Osteocyte (in vitro differentiated cells): ENCODE results near the gene FAAP20. TPM values are rescaled to one million over a fixed set of nuclear protein-coding genes. Genes with fewer than 3 reads are reported as not detected.

Experiments
- DNase-seq: peaks from one replicate; pipeline ENCODE4 v3.0.0; 2021; ENCODE audit warnings: mixed read lengths; ENCODE audit not compliant: unreplicated experiment; ENCODE audit errors: extremely low spot score
- H3K27ac Mint-ChIP-seq: one replicate; pipeline ENCODE4 v1.8.0; 2021; ENCODE audit warnings: mild to moderate bottlenecking, mixed read lengths; ENCODE audit not compliant: unreplicated experiment
- H3K27me3 Mint-ChIP-seq: one replicate; pipeline ENCODE4 v1.8.0; 2021; ENCODE audit warnings: mixed read lengths; ENCODE audit not compliant: unreplicated experiment
- H3K36me3 Mint-ChIP-seq: one replicate; pipeline ENCODE4 v1.8.0; 2021; ENCODE audit warnings: mixed read lengths; ENCODE audit not compliant: unreplicated experiment
- H3K4me1 Mint-ChIP-seq: one replicate; pipeline ENCODE4 v1.8.0; 2021; ENCODE audit warnings: mixed read lengths; ENCODE audit not compliant: unreplicated experiment
- H3K4me3 Mint-ChIP-seq: one replicate; pipeline ENCODE4 v1.8.0; 2021; ENCODE audit warnings: mild to moderate bottlenecking, moderate library complexity, mixed read lengths; ENCODE audit not compliant: unreplicated experiment
- H3K9me3 Mint-ChIP-seq: one replicate; pipeline ENCODE4 v1.8.0; 2021; ENCODE audit warnings: mixed read lengths; ENCODE audit not compliant: unreplicated experiment
- total RNA-seq: library from RNA; stranded (reverse); gene quantifications from 2 replicates; pipeline ENCODE4 v1.2.1, GENCODE V29; 2021
- TF ChIP-seq, protein P1 (sequence below): fragments of 200-600 bp; sonication (generic); IDR thresholded peaks from 2 replicates; pipeline ENCODE4 v1.5.0; 2021; ENCODE audit warnings: antibody characterized with exemption, mild to moderate bottlenecking, moderate library complexity

The FAAP20 gene
- total RNA-seq, 1 donor from 2014 or later, result 90.4 TPM

DNA sequence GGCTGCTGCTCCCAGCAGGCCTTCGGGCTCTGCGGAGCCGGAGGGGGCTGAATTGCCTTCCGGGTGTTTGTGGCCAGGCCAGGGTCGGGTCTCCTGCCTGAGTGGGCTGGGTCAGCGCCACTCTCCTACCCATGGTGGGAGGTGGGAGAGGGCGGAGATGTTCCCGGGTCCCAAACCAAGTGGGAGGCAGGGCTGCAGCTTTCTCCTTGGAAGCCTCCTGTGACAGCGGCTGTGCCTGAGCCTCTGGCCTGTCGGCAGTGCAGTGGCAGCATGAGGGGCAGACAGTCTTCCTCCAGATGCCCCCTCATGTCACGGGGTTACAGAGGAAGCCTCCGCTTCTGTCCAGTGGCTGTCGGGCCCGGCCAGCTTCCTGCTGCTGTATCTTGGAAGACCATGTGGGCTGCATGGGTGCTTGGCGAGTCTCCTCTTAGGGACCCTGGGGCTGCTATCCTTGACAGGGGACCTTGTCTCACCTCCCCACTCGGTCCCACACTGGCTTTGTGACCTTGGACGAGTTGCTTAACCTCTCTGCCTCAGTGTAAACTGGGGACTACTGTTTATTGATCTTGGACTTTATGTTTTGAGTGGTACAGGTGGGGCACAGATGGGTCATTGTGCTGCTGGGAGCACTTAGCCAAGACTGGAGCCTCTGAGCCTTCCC lies 37.8 kb upstream of the FAAP20 start:
- Mint-ChIP-seq H3K27me3 (no peaks in the 10 kb centered on the region), H3K27ac (peak overlapping the region; percentile 96), H3K4me3 (peak overlapping the region; percentile 96), H3K36me3 (peaks cover 14% of the 10 kb centered on the region), H3K4me1 (peaks cover 67% of the 10 kb centered on the region), H3K9me3 (no peaks in the 10 kb centered on the region)
- DNase-seq, result no peak
- TF ChIP-seq, protein P1, sequence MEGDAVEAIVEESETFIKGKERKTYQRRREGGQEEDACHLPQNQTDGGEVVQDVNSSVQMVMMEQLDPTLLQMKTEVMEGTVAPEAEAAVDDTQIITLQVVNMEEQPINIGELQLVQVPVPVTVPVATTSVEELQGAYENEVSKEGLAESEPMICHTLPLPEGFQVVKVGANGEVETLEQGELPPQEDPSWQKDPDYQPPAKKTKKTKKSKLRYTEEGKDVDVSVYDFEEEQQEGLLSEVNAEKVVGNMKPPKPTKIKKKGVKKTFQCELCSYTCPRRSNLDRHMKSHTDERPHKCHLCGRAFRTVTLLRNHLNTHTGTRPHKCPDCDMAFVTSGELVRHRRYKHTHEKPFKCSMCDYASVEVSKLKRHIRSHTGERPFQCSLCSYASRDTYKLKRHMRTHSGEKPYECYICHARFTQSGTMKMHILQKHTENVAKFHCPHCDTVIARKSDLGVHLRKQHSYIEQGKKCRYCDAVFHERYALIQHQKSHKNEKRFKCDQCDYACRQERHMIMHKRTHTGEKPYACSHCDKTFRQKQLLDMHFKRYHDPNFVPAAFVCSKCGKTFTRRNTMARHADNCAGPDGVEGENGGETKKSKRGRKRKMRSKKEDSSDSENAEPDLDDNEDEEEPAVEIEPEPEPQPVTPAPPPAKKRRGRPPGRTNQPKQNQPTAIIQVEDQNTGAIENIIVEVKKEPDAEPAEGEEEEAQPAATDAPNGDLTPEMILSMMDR, result no peak

DNA sequence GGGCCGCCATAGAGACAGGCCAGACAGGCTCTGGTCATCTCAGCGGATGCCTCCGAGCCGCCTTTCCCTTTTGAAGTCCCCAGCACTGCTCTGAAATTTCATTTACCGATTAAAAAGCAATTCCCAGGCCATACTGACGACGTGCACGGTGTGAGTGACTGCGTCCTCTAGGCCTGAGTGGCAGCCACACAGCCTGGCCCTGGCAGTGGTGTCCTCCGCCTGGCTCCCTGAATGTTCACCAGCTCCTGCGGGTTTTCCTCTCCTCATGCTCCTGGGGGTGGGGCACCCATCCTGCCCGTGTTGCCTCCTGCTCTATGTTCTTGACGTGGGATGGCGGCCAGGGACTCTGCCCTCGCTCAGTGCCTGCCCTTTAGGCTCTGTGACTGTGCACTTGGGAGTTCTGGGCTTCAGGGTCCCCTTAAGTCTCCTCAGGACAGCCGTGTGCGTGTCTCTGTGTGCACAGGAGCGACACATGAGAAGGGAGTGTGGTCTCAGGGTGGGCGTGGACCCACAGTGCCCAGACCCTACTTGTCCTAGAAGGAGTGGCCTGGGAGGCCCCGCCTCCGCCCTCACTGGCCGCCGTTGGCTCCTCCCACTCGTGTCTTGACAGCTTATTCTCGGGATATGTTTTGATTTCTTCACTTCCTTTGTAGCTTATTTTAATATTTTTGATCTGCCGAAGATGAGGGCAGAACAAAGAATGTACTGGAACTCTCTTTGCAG lies 37.1 kb upstream of the FAAP20 start:
- TF ChIP-seq, protein P1, result no peak
- Mint-ChIP-seq H3K27ac (peak overlapping the region; percentile 96), H3K4me3 (peak overlapping the region; percentile 96), H3K4me1 (peaks cover 61% of the 10 kb centered on the region), H3K36me3 (peaks cover 14% of the 10 kb centered on the region), H3K27me3 (no peaks in the 10 kb centered on the region), H3K9me3 (no peaks in the 10 kb centered on the region)
- peak; percentile 94 for DNase-seq

DNA sequence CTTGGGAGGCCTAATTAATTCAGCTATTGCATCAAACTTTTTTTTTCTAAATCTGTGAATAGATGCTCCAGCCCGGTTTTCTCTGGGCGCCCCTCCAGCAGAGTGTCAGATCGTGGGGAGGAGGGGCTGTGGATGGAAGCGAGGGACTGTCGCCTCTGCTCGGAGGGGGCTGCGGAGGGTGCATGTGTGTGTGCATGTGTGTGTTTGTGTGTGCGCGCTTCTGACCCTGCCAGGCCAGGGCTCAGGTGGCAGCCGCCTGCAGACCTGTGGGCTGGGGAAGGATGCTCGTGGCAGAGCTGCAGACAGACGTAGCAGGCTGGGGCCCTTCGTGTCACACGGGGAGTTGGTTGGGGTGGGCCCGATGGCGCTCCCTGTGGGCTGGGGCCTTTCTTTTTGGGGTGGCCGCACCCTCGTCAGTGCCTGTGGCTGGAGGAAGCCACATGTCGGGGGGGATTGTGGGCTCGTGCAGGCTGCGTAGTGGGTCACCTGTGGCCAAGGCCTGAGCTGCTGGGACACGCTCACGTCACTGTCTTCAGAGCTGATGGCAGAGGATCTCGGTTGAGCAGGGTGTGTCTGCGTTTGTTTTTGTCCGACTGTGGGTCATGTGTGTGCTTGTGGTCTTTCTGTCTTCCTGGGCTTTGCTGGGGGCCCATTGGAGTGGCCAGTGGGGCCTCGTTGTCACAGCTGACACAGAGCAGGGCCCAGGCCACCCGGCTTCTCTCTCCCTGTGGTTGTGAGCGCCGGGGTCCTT lies 36.4 kb upstream of the FAAP20 start:
- no peaks in the 10 kb centered on the region for H3K9me3 Mint-ChIP-seq
- TF ChIP-seq, protein P1, result no peak
- peaks cover 56% of the 10 kb centered on the region for H3K4me1 Mint-ChIP-seq
- peaks cover 14% of the 10 kb centered on the region for H3K36me3 Mint-ChIP-seq
- H3K27ac Mint-ChIP-seq, result peak overlapping the region; percentile 96
- H3K4me3 Mint-ChIP-seq, result peak overlapping the region; percentile 96
- H3K27me3 Mint-ChIP-seq, result no peaks in the 10 kb centered on the region
- DNase-seq, result peak; percentile 80

DNA sequence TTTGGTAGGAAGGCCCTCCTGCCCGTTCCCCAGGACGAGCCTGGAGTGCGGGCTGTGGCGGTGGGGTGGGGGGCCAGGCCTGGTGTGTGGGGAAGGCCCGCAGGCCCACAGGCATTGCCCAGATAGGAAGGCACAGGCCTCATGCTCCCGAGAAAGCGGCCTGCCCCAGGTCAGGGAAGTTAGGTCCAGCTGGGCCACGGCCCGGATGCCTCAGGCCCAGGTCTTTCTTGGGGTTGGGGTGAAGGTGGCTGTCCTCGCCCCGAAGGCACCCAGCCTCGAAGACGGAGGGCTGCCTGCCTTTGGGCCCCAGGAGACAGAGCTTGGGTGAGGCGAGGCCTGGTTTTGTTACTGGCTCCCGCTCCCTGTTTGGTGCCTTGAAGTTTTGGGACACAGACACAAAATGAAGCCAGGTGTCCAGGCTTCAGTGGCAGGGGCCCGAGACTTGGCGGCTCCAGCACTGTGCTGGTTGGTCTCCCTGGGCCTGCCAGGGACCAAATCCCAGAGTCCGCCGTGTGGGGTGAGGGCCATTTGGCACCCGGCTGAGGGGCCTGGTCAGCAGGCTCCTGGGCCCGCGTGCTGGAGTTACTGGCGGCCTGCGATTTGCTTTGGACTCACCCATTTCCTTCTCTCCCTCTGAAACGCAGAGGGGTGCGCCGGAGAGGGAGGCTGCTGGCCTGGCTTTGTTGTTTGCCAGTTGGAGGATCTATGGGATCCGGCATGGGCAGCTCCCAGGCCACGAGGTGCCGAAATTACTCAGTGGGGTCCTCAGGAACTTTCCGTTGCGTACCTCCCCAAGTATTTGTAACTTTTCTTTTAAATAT lies 35.5 kb upstream of the FAAP20 start:
- peak overlapping the region; percentile 96 for H3K4me3 Mint-ChIP-seq
- DNase-seq, result peak; percentile 83
- H3K4me1 Mint-ChIP-seq, result peaks cover 48% of the 10 kb centered on the region
- H3K27me3 Mint-ChIP-seq, result no peaks in the 10 kb centered on the region
- TF ChIP-seq, protein P1, result no peak
- H3K9me3 Mint-ChIP-seq, result no peaks in the 10 kb centered on the region
- H3K36me3 Mint-ChIP-seq, result peaks cover 14% of the 10 kb centered on the region
- peak overlapping the region; percentile 96 for H3K27ac Mint-ChIP-seq
